Activated CD4-positive, CD25-positive, alpha-beta regulatory T cell (primary cell): ENCODE data around the gene XKR3.
"Not testable (repeated sequence)": the region's sequence is repeated elsewhere in the genome, so short reads cannot be mapped to it uniquely, and the experiment has no call there.

ENCODE experiments used
- DNase-seq, 4 experiments: peaks; one replicate each; lab custom pipeline; 2025; lab: John Stamatoyannopoulos, UW

Gene XKR3

DNA sequence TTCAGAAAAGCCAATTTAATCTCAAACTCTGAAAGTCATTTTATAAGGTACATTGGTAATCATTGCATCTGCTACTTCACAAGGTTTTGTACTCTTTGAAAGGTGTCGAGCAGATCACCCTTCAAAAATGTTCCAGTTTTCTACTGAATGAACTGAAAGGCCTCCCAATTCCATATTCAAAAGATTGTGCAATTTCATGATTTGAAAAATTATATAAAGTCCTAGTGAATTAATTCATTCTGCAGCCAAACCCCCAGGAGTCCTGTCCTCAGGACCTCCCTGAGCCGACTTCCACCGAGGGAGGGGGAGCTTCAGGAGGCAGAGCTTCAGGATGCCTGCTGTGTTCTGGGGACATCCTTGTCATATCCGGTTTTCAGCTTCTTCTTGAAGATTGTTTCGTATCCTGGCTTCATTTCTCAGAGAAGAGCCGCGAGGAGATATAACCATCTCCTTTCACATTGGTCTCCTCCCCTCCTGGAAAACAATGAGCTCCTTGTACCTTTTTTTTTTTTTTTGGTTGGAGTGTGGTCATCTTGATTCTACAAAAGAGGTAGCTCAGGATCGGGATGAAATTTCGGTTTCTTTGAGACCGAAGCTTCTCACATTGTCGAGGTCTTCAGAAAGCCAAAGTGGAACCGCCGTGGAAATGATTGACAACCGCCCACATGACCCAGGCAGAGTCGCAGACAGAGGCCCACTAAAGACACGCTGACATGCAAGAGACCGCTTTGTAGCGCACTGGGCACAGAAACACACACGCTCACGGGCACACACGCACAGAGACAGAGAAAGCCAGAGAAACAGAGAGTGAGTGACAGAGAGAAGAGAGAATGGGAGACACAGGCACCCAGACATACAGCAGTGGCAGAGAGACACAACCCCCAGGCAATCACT lies 77.7 kb downstream of the XKR3 start:
- DNase-seq, result not testable (repeated sequence)

DNA sequence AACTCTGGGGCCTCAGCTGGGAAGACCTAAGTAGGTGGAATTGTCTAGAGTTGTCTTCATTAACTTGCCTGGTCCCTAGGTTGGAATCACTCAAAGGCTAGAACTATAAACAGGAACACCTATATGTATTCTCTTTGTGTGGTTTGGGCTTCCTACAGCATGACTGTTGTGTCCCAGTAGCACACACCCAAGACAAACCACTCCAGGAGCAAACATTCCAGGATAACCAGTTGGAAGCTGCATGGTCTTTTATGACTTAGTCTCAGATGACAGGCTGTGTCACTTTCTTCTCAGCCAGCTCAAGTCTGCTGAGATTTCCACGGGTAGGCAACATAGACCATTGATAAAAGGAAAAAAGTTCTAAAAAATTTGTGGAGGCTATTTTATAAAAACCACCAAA lies 90.9 kb downstream of the XKR3 start:
- not testable (repeated sequence) for DNase-seq
